HepG2 (cell line): ENCODE measurements around the gene RAD50. TPM values are rescaled to one million over a fixed set of nuclear protein-coding genes. Genes with fewer than 3 reads are reported as not detected.

Experiments used
- ATAC-seq: fragments of 200-7000 bp; cut with Tn5 transposase; 3 replicates; pipeline ENCODE4 v1.9.1; 2020; ENCODE audit warnings: mild to moderate bottlenecking, moderate library complexity
- BruUV-seq: library from RNA; stranded (reverse); fragments of 400-500 nt; replicated peaks from 2 replicates; lab custom pipeline; 2021; lab: Mats Ljungman, UMichigan
- CTCF ChIA-PET: fragments of 300-600 bp; formaldehyde crosslinking; extraction: SDS; loops from one replicate; lab custom pipeline; 2021; ENCODE audit warnings: low total read pairs, inconsistent platforms, low intra/inter-chr PET ratio; lab: Yijun Ruan, JAX
- POLR2A ChIA-PET: fragments of 350-600 bp; sonication (Branson Sonifier 250); formaldehyde crosslinking; loops from one replicate; lab custom pipeline; 2020; ENCODE audit warnings: antibody characterized with exemption, inconsistent platforms; lab: Yijun Ruan, JAX
- DNase-seq: peaks from one replicate; pipeline ENCODE4 v3.0.0-alpha.2; 2015; ENCODE audit warnings: low spot score
- FAIRE-seq: peaks from 3 replicates; lab custom pipeline; 2011; peaks lifted over from hg19 to GRCh38; lab: Jason Lieb, UNC
- H2AFZ ChIP-seq: one replicate; pipeline ENCODE4 v1.6.1; 2011; ENCODE audit warnings: low read length, inconsistent platforms
- H3K27ac ChIP-seq: fragments of 300-600 bp; 3 replicates; pipeline ENCODE4 v1.8.0; 2011; ENCODE audit warnings: mixed run types, mild to moderate bottlenecking, mixed read lengths, low read length, inconsistent platforms; ENCODE audit not compliant: insufficient read depth; ENCODE audit errors: extremely low read length
- H3K27me3 ChIP-seq, 2 experiments: fragments of 200-600 bp in 1 of 2; 2 replicates in 1 of 2; 3 replicates in 1 of 2; pipeline versions ENCODE4 v1.6.0 to v1.8.0; 2011; ENCODE audit warnings: low read length in 2 of 2, mild to moderate bottlenecking in 2 of 2, moderate library complexity in 2 of 2, inconsistent platforms in 1 of 2; ENCODE audit not compliant: insufficient read depth in 2 of 2, control insufficient read depth in 1 of 2
- H3K36me3 ChIP-seq, 2 experiments: fragments of 200-600 bp in 1 of 2; replicated peaks in 1 of 2; 2 replicates in 1 of 2; 3 replicates in 1 of 2; pipeline versions ENCODE4 v1.5.1 to v1.8.0; 2011; ENCODE audit warnings: low read length in 2 of 2, inconsistent platforms in 1 of 2; ENCODE audit not compliant: insufficient read depth in 2 of 2, control insufficient read depth in 1 of 2
- H3K4me1 ChIP-seq: 2 replicates; pipeline ENCODE4 v1.5.1; 2012; ENCODE audit warnings: low read length, inconsistent platforms; ENCODE audit not compliant: insufficient read depth
- H3K4me2 ChIP-seq: 2 replicates; pipeline ENCODE4 v1.6.0; 2011; ENCODE audit warnings: low read depth, low read length, inconsistent platforms
- H3K4me3 ChIP-seq, 3 experiments: fragments of 200-600 bp in 1 of 3; sonication (generic), shearing (Covaris generic) in 1 of 3; replicated peaks in 1 of 3; 2 replicates each; pipeline ENCODE4 v1.5.1; 2011 to 2016; ENCODE audit warnings: low read length in 3 of 3, inconsistent platforms in 2 of 3, low read depth in 2 of 3, mild to moderate bottlenecking in 2 of 3, control low read depth in 1 of 3, mixed read lengths in 1 of 3; ENCODE audit not compliant: insufficient read depth in 1 of 3
- H3K79me2 ChIP-seq: one replicate; pipeline ENCODE4 v1.6.1; 2011; ENCODE audit warnings: low read length, inconsistent platforms; ENCODE audit not compliant: insufficient read depth
- H3K9ac ChIP-seq: 2 replicates; pipeline ENCODE4 v1.6.0; 2011; ENCODE audit warnings: mild to moderate bottlenecking, low read depth, low read length, inconsistent platforms; ENCODE audit not compliant: insufficient read depth
- H3K9me3 ChIP-seq: 2 replicates; pipeline ENCODE4 v1.5.1; 2012; ENCODE audit warnings: mild to moderate bottlenecking, low read length
- H4K20me1 ChIP-seq: 2 replicates; pipeline ENCODE4 v1.6.0; 2011; ENCODE audit warnings: inconsistent platforms, mild to moderate bottlenecking, low read length, moderate library complexity; ENCODE audit not compliant: insufficient read depth
- HINFP ChIP-seq: sonication (generic); formaldehyde crosslinking; IDR thresholded peaks from 2 replicates; pipeline ENCODE4 v1.4.0; 2020; ENCODE audit warnings: low read depth, mild to moderate bottlenecking, missing genetic modification reagents
- PTBP1 ChIP-seq: fragments of 200-400 bp; formaldehyde crosslinking; IDR thresholded peaks from 2 replicates; pipeline ENCODE4 v1.6.1; 2018; ENCODE audit warnings: low read length, low read depth; ENCODE audit not compliant: poor library complexity, severe bottlenecking
- RARA ChIP-seq: IDR thresholded peaks from 2 replicates; pipeline ENCODE4 v1.6.1; 2016; ENCODE audit warnings: missing genetic modification reagents, missing compliant biosample characterization
- TCF7 ChIP-seq: sonication (generic); IDR thresholded peaks from 2 replicates; pipeline ENCODE4 v1.6.1; 2016; ENCODE audit warnings: antibody characterized with exemption, low read depth
- ZBTB2 ChIP-seq: sonication (generic); formaldehyde crosslinking; IDR thresholded peaks from 2 replicates; pipeline ENCODE4 v1.8.0; 2022; ENCODE audit warnings: low read depth, missing genetic modification reagents
- ZFX ChIP-seq: sonication (generic); formaldehyde crosslinking; IDR thresholded peaks from 2 replicates; pipeline ENCODE4 v1.4.0; 2020; ENCODE audit warnings: mild to moderate bottlenecking, low read depth, missing genetic modification reagents, moderate library complexity
- WGBS: methylation state at CpG from one replicate; pipeline ENCODE4 v1.1.6; 2017; ENCODE audit warnings: low lambda C conversion rate; 5-methylcytosine and 5-hydroxymethylcytosine counted together
- in situ Hi-C: cut with HindIII; loops from 2 replicates; pipeline ENCODE4 v1.10.0; 2017; ENCODE audit warnings: low pct_unique_long_range_greater_than_20kb; ENCODE audit not compliant: extremely low pct_ligation_motif_present
- intact Hi-C: fragments of 100-400 bp; cut with micrococcal nuclease; formaldehyde crosslinking; loops from one replicate; pipeline ENCODE4 v1.10.0; 2022; ENCODE audit not compliant: unreplicated experiment
- polyA plus RNA-seq, 8 experiments: library from polyadenylated mRNA; depleted of rRNA in 3 of 8; stranded (reverse) in 7 of 8; unstranded in 1 of 8; fragments of >200 nt; fragmentation: Illumina TruSeq in 4 of 8; extraction: Trizol in 4 of 8; gene quantifications; 2 replicates each; pipeline versions ENCODE4 v1.2.1 to v1.2.3, GENCODE V29; 2011 to 2016; ENCODE audit warnings: low read depth in 4 of 8, missing spikeins in 1 of 8, mixed read lengths in 1 of 8; ENCODE audit not compliant: insufficient read depth in 1 of 8
- total RNA-seq, 5 experiments: library from RNA; depleted of rRNA; stranded (reverse); fragments of >200 nt; fragmentation: Illumina TruSeq; extraction: Trizol; gene quantifications; 2 replicates each; pipeline ENCODE4 v1.2.3, GENCODE V29; 2016; ENCODE audit warnings: low read depth in 1 of 5

RAD50 gene
- total and polyA plus RNA-seq, 2 of the 13 experiments (the other 11 are each of a cell fraction or from before 2014, with no cell fraction given) = 19.2 to 23.4 TPM

- TF ChIP-seq ZBTB2 = no peak
Measured at GRCh38 chr5:132679717-132680380, 123.1 kb downstream of the RAD50 start (continued).

DNA sequence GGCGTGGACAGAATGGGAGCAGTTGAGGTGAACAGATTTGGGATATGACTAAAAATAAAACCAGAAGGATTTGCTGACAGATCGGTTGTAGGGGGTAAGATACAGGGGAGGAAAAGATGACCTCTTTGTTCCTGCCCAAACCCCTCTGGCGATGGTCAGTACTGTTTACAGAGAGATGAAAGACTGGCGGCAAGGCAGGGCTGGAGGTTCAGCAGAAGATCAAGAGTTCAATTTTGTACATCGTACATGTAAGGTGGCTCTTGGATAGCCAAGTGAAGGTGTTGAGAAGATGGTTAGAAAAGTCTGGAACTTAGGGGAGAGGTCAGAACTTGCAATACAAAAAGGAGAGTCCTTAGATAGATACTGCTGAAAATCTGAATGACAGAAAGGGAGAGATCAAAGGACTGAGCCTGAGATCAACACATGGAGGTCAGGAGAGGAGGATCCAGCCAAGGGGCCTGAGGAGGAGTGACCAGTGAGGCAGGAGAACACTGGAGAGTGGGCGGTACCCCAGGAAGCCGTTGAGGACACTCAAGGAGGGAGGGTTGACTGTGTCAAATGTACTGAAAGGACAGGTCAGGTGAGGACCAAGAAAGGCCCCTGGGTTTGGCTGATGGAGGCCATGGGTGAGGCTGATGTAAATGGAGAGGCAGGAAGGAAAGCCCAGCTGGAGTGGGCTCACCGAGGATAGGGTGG, 124.2 kb downstream of the RAD50 start:
- DNase-seq (no peak), FAIRE-seq (peak; percentile 54), ATAC-seq (peak; percentile 50)
- H3K27ac ChIP-seq = no peak overlapping the region
- no peak overlapping the region for H3K4me3 ChIP-seq
- H4K20me1 ChIP-seq = no peaks in the 10 kb centered on the region
- H3K4me1 ChIP-seq = peaks cover 21% of the 10 kb centered on the region
- POLR2A ChIA-PET = no interaction called here
- H3K27me3 ChIP-seq = peaks cover 0 to under 1% of the 10 kb centered on the region in 2 experiments; a peak in 1 of 5 replicates
- no peak overlapping the region for H3K9ac ChIP-seq
- CTCF ChIA-PET = no interaction called here
- no peaks in the 10 kb centered on the region for H3K79me2 ChIP-seq
- 41% methylated on average over 8 of the region's 8 CpGs for WGBS
- TF ChIP-seq ZFX (CRISPR knock-in tag) (no peak), RARA (CRISPR knock-in tag) (0 out of 2 replicates have a peak, but pooled peaks have one; percentile 10), HINFP (no peak), PTBP1 (no peak), TCF7 (peak; percentile 48)
- H3K36me3 ChIP-seq = no peaks in the 10 kb centered on the region
- intact Hi-C loops (no loop called here), in situ Hi-C loops (no loop called here)
- no peaks in the 10 kb centered on the region for H3K9me3 ChIP-seq
- no peak overlapping the region for H3K4me2 ChIP-seq
- no TSS peak for BruUV-seq
- no peak overlapping the region for H2AFZ ChIP-seq
